ENCODE results near the gene VAV3.

- TF ChIP-seq, protein P1, sequence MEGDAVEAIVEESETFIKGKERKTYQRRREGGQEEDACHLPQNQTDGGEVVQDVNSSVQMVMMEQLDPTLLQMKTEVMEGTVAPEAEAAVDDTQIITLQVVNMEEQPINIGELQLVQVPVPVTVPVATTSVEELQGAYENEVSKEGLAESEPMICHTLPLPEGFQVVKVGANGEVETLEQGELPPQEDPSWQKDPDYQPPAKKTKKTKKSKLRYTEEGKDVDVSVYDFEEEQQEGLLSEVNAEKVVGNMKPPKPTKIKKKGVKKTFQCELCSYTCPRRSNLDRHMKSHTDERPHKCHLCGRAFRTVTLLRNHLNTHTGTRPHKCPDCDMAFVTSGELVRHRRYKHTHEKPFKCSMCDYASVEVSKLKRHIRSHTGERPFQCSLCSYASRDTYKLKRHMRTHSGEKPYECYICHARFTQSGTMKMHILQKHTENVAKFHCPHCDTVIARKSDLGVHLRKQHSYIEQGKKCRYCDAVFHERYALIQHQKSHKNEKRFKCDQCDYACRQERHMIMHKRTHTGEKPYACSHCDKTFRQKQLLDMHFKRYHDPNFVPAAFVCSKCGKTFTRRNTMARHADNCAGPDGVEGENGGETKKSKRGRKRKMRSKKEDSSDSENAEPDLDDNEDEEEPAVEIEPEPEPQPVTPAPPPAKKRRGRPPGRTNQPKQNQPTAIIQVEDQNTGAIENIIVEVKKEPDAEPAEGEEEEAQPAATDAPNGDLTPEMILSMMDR (IDR thresholded peaks at IDR 0.05) = no peak
- TF ChIP-seq POLR2A (IDR thresholded peaks at IDR 0.05) (no peak), POLR2AphosphoS5 (IDR thresholded peaks at IDR 0.05) (no peak)
Measured at GRCh38 chr1:107781245-107781644, 183.7 kb downstream of the VAV3 start.

Data from transverse colon (tissue), 4 donors.